Anterior cingulate cortex (tissue), 58 donors: ENCODE results near the gene ASB2.

Experiments
- DNase-seq, 58 donors: peaks; one replicate each; lab custom pipeline; 2025; lab: John Stamatoyannopoulos, UW

Gene ASB2

DNA sequence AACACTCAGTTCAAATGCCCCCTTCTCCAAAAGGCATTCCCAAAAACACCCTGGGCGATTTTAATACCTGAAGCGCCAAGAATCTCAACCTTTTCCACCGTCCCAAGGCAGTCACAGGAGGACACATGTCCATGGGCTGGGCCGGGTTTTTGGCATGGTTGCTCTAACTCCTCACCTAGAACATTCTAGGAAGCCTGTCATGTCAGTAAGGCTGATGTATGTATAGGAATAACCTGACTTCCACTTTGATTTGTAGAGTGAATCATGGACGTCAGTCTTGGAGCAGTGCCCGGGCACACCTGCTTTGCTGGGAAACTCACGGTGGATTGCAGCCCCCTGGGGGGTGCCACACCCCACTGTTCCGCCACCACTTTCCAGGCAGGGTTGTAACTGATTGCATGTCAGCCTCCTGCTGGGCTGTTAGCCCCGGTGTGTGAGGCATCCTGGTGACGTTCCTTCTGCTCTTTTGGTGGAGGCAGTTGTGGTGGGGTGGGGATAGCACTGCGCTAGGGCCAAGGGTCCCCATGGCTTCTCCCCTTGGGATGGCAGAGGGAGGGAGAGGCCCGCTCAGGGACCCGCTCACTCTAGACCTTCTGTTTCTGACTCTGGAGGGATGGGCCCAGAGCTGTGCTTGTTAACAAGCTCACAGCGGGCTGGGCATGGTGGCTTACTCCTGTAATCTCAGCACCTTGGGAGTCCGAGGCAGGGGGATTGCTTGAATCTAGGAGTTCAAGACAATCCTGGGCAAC is 84.4 kb downstream of the ASB2 start:
- no peak for DNase-seq

DNA sequence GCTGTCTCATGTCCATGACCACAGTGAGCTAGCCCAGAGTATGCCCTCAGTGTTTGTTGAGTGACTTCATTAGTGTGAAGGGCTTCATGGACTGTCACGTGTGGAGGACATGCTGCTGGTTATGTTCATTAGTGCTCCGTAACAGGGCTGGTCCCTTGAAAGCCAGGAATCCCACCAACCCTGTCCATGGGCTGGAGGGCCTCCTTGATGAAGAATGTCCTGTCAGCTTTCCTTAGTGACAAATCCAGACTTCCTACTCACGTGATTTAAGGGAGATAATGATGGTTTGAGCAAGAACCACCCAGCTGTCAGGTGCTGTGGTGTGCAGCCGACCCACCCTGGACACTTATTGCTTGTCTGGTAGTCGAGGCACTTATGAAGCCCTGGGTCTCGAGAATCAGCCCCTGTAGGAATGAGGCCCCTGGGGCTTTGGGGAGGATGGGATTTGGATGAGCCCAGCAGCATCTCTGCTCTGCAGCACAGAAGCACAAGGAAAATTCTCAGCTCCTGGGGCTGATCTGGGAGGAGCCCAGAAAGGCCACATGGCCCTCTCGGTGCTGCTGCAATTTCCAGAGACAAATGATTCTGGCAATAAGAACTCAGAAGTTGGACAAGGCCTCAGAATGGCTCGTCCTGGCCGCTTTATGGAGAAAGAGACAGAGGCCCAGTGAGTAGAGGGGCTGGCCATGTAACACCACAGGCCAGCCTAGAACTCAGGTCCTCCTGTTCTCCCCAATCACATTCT is 86.5 kb downstream of the ASB2 start:
- no peak for DNase-seq

- no peak for DNase-seq
Observed at GRCh38 chr14:93888995-93889394, 87.4 kb downstream of the ASB2 start.

DNA sequence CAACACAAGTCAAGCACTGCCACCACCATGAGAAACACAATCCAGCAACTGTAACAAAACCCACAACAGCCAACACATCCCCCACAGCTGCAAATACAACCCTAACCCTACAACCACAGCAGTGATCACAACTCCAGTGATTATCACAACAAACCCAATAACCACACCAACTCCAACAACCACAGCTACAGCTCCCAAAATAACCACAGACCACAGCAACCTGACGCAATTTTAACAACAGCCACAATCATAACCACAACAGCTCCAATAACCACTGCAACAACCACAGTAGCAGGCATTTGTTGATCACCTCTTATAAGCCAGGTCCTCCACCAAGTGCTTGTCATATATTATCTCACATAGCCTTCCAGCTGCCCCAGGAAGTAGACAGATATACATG is 91.4 kb downstream of the ASB2 start:
- no peak for DNase-seq
